C4-2B (cell line): ENCODE measurements around the gene PIK3R6.

Experiments
- ZFX ChIP-seq: fragments of 450-650 bp; IDR thresholded peaks from 2 replicates; pipeline ENCODE4 v1.6.1; 2017
- TF ChIP-seq, protein P1 (sequence below): fragments of 450-650 bp; conservative IDR thresholded peaks from 2 replicates; pipeline ENCODE4 v1.5.1; 2017; ENCODE audit warnings: mild to moderate bottlenecking

DNA sequence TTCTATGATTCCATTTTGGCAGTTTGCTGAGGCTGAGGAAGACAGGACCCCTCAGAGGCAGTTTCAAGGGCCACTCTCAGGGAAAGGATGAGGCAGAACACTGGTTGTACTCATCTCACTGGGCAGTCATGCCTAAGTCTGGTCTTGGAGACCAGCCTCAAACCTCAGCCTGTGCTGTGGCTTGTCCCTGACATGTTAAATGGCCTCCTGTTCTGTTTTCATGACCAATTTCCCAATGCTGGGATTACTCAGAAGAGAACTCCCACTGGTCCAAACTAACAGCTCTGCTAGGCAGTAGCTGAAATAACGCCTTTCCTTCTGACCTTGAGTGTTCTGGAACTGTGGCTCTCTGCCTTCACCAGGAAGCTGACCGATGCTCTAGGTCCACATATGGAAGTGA is 100.7 kb downstream of the PIK3R6 start:
- TF ChIP-seq, protein P1, sequence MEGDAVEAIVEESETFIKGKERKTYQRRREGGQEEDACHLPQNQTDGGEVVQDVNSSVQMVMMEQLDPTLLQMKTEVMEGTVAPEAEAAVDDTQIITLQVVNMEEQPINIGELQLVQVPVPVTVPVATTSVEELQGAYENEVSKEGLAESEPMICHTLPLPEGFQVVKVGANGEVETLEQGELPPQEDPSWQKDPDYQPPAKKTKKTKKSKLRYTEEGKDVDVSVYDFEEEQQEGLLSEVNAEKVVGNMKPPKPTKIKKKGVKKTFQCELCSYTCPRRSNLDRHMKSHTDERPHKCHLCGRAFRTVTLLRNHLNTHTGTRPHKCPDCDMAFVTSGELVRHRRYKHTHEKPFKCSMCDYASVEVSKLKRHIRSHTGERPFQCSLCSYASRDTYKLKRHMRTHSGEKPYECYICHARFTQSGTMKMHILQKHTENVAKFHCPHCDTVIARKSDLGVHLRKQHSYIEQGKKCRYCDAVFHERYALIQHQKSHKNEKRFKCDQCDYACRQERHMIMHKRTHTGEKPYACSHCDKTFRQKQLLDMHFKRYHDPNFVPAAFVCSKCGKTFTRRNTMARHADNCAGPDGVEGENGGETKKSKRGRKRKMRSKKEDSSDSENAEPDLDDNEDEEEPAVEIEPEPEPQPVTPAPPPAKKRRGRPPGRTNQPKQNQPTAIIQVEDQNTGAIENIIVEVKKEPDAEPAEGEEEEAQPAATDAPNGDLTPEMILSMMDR: no peak
- no peak for TF ChIP-seq ZFX
